Measurements from ENCODE around the gene RNF182.

The RNF182 gene

GRCh38 chr6:13915561-13916229, 9.1 kb upstream of the RNF182 start:
- POLR2A ChIA-PET, result no interaction called here
- CTCF ChIA-PET, result interaction anchor here (2.1 to 28.3 kb wide), 4 partner anchors 6 to 146 kb away, joined by 13 to 530 read pairs (median 282); partner anchors contain the start of gene RNF182
- no peak overlapping the region for H3K4me3 ChIP-seq (ENCODE audit: low read depth, low read length)
- no peak for DNase-seq (ENCODE audit: low read depth, low spot score)
- no peak for TF ChIP-seq CTCF (IDR thresholded peaks at IDR 0.05; ENCODE audit: insufficient read depth, low read length, missing control alignments)

GRCh38 chr6:13916230-13916944, 8.4 kb upstream of the RNF182 start:
- H3K4me3 ChIP-seq (ENCODE audit: low read depth, low read length), result no peak overlapping the region
- TF ChIP-seq CTCF (IDR thresholded peaks at IDR 0.05; ENCODE audit: insufficient read depth, low read length, missing control alignments), result no peak
- POLR2A ChIA-PET, result no interaction called here
- DNase-seq (ENCODE audit: low read depth, low spot score), result no peak
- CTCF ChIA-PET, result interaction anchor here (9.2 to 28.3 kb wide), 3 partner anchors 7 to 146 kb away, joined by 96 to 530 read pairs (median 467); no protein-coding TSS in a partner anchor

GRCh38 chr6:13917141-13917540, 7.6 kb upstream of the RNF182 start:
- TF ChIP-seq CTCF (IDR thresholded peaks at IDR 0.05; ENCODE audit: insufficient read depth, low read length, missing control alignments), result no peak
- ChIA-PET CTCF (interaction anchor here (9.2 to 28.3 kb wide), 3 partner anchors 7 to 145 kb away, joined by 96 to 530 read pairs (median 467); no protein-coding TSS in a partner anchor), POLR2A (interaction anchor here (0.6 kb wide), 1 partner anchor 155 kb away, joined by 6 read pairs; no protein-coding TSS in a partner anchor)
- DNase-seq (ENCODE audit: low read depth, low spot score), result no peak
- H3K4me3 ChIP-seq (ENCODE audit: low read depth, low read length), result no peak overlapping the region

- POLR2A ChIA-PET, result no interaction called here
- no peak overlapping the region for H3K4me3 ChIP-seq (ENCODE audit: low read depth, low read length)
- CTCF ChIA-PET, result interaction anchor here (9.2 to 28.3 kb wide), 3 partner anchors 9 to 143 kb away, joined by 96 to 530 read pairs (median 467); no protein-coding TSS in a partner anchor
- TF ChIP-seq CTCF (IDR thresholded peaks at IDR 0.05; ENCODE audit: insufficient read depth, low read length, missing control alignments), result no peak
- DNase-seq (ENCODE audit: low read depth, low spot score), result no peak
Measured at GRCh38 chr6:13918686-13919250, 6.0 kb upstream of the RNF182 start.

GRCh38 chr6:13919861-13920260, 4.9 kb upstream of the RNF182 start:
- no peak for TF ChIP-seq CTCF (IDR thresholded peaks at IDR 0.05; ENCODE audit: insufficient read depth, low read length, missing control alignments)
- H3K4me3 ChIP-seq (ENCODE audit: low read depth, low read length), result no peak overlapping the region
- POLR2A ChIA-PET, result no interaction called here
- DNase-seq (ENCODE audit: low read depth, low spot score), result no peak
- CTCF ChIA-PET, result interaction anchor here (1.0 to 28.3 kb wide), 5 partner anchors 10 to 225 kb away, joined by 3 to 530 read pairs (median 96); no protein-coding TSS in a partner anchor

GRCh38 chr6:13920552-13920951, 4.2 kb upstream of the RNF182 start:
- no peak for DNase-seq (ENCODE audit: low read depth, low spot score)
- CTCF ChIA-PET, result interaction anchor here (1.0 to 28.3 kb wide), 5 partner anchors 11 to 225 kb away, joined by 3 to 530 read pairs (median 96); no protein-coding TSS in a partner anchor
- POLR2A ChIA-PET, result no interaction called here
- H3K4me3 ChIP-seq (ENCODE audit: low read depth, low read length), result no peak overlapping the region
- no peak for TF ChIP-seq CTCF (IDR thresholded peaks at IDR 0.05; ENCODE audit: insufficient read depth, low read length, missing control alignments)
